HG03565 (cell line): ENCODE results near the gene RNF149.
"Not testable (repeated sequence)": the region's sequence is repeated elsewhere in the genome, so short reads cannot be mapped to it uniquely, and the experiment has no call there.

Experiments used
- ATAC-seq: cut with Tn5 transposase; IDR thresholded peaks from one replicate; pipeline ENCODE4 v1.9.1; 2021; ENCODE audit warnings: mild to moderate bottlenecking, moderate library complexity; ENCODE audit not compliant: unreplicated experiment

The RNF149 gene

DNA sequence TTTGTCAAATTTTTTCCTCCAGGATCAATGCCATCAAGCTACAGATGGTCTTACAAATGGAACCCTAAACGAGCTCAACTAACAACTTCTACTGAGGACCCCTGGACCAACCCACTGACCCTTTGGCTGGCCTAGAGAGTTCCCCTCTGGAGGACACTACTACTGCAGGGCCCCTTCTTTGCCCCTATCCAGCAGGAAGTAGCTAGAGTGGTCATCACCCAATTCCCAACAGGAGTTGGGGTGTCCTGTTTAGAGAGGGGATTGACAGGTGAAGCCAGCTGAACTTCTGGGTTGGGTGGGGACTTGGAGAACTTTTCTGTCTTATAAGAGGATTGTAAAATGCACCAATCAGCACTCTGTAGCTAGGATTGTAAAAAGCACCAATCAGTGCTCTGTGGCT lies 72.5 kb downstream of the RNF149 start:
- not testable (repeated sequence) for ATAC-seq

DNA sequence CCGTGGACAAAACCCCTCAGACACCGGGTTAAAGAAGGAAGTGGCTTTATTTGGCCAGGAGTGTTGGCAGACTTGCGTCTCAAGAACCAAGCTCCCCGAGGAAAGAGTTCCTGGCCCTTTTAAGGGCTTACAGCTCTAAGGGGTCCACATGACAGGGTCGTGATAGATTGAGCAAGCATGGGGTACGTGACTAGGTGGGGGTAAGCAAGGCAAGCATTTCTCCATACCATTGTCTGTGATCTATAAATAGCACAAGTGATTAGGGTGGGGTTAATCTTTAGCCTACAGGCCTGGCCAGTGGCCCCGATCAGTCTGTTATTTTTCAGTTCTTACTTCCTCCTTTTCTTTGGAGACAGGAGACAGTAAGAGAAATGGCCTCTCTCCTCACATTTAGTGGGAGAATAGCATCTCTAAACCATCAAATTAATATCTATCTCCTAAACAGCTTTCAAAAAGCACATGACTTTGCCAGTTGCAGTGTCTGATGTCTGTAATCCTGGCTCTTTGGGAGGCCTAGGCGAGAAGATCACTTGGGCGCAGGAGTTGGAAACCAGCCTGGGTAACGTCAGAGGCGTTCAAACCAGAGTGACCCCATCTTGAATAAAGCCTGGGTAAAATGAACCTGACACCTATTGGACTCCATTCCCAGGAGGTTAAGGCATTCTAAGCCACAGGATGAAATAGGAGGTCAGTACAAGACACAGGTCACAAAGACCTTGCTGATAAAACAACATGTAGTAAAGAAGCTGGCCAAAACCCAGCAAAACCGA lies 74.1 kb downstream of the RNF149 start:
- ATAC-seq: no peak

DNA sequence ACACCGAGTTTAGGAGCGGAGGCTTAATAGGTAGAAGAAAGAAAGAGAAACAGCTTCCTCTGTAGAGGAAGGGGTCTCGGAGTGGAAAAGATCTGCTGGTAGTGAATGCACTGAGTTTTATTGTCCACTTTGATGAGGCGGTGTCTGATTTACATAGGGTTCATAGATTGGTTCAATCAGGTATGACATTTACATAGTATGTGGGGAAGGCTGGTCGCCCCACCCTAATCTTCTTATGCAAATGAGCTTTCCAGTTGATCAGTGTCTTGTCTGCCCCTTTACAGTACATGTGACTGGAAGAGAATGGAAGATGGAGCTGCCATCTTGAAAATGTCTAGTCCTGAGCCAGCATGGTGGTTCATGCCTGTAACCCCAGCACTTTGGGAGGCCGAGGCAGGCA lies 75.7 kb downstream of the RNF149 start:
- ATAC-seq: no peak

DNA sequence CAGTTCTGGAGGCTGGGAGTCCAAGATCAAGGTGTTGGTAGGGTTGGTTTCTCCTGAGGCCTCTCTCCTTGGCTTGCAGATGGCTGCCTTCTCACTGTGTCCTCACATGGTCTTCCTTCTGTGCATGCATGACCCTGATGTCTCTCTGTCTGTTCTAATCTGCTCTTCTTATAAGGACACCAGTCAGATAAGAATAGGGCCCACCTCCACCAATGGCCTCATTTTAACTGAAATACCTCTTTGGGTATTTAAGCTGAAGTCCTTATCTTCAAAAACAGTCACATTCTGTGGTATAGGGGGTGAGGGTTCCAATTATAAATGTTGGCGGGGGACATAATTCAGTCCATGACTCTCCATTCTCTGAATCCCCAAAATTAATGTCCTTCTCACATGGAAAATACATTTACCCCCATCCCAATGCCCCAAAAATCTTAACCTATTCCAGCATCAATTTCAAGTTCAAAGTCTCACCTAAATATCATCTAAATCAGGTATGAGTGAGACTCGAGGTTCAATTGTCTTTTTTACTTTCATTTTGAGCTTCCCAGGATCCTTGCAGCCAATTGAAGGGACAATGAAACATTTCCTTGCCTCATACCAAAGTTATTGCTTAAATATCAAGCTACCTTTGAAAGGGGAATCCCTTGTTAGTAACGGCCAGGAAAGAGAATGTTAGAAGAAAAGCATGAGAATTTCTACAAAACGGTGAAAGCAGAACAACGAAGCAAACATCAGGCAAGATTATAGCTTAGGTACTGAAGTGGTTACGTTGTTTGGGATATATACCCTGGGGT lies 76.4 kb downstream of the RNF149 start:
- ATAC-seq: no peak

DNA sequence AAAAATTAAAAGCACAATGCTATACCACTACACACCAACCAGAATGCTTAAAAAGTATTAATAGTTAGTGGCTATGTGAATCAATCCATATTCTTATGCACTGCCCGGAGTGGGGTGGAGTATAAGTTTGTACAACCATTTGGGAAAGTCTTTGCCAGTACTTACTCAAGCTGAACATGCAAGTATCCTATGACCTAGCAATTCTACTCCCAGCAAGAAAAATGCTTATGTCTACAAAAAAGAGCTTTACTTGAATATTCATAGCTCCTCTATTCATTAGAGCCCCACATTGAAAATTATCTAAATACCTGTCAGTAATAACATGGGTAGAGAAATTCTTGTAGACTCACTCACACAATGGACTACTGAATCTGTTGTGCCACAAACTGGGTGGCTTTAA lies 77.3 kb downstream of the RNF149 start:
- ATAC-seq: no peak

DNA sequence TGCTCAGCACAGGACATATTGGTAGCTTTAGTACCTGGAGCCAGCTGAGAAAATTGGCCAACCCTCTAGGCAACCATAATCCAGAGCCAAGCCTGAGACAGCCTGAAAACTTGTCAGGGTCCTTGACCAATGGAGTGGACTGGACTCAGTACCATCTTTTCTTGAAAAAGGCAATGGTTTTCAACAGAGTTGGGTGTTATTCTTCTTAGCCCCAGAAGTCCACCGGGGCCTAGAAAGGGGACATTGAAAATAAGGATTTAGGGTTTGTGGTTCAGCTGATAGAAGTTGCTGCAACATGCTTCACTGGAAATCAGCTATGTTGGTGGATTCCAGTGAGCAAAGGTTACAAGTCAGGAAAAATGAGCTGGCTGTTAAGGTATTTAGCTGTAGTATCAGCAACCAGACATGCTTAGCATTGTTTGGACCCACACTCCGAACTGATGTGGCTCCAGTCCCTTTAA lies 77.9 kb downstream of the RNF149 start:
- ATAC-seq: no peak
